HL-60/S4 treated with retinoic acid at 250 ng/mL for 4 days and 3 days (cell line): ENCODE data around the gene SBNO2.

Source experiments
- in situ Hi-C: fragments of 300-500 bp; cut with MboI; formaldehyde crosslinking; loops from 2 replicates; pipeline ENCODE4 v1.7.0; 2022; ENCODE audit warnings: low sequenced_read_pairs

SBNO2 gene

DNA sequence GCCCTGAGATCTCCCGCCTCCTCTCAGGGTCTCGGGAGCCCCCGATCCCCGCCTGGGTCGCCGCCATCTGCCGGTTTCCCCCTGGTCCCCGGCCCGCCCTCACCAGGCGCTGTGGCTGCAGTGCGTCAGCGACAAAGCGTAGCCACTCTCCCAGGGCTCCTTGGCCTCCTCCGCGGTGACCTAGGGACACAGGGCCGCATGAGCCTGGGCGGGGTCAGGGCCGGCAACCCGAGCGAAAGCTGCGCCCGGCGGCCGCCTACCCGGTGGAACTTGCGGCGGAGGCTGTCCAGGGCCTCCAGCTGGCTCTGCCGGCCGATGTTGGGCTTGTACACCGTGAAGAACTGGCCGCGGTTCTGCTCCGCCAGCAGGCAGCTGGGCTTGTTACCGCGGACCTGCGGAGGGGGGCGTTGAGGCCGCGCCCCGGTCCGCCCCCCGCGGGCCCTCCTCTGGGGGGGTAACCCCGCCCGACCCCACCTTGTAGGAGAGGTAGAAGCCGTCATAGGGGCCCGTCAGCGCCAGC, 65.0 kb downstream of the SBNO2 start:
- in situ Hi-C loops = no loop called here

DNA sequence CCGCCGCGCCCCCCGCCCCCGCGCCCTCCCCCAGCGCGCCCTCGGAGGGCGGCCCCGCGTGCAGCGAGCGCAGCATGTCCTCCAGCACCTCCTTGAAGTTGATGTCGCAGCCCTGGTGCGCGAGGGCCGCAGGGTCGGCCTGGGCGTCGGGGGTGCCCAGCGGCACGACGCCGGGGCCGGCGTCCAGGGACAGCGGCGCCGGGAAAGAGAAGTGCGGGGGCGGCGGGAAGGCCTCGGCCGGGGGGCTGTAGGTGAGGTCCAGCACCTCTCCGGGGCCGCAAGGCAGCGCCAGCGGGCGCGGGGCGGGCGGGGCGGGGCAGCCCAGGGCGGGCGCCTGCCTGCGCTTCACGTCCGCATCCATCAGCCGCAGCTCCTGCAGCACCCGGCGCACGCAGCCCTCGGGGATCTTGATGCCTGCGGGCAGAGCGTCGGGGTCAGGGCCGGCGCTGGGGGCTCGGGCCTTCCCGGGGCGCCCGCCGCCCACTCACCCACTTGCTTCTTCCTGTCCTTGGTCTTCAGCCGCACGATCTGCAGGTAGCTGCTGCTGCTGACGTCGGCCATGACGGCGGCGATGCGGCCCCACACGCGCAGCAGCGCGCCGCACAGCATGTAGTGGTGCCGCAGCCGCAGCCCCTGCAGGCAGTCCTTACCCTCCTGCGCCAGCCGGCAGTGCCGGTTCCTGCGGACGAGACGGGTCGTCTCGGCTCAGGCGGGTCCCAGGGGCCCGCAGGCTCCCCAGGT, 65.6 kb downstream of the SBNO2 start:
- in situ Hi-C loops = no loop called here

DNA sequence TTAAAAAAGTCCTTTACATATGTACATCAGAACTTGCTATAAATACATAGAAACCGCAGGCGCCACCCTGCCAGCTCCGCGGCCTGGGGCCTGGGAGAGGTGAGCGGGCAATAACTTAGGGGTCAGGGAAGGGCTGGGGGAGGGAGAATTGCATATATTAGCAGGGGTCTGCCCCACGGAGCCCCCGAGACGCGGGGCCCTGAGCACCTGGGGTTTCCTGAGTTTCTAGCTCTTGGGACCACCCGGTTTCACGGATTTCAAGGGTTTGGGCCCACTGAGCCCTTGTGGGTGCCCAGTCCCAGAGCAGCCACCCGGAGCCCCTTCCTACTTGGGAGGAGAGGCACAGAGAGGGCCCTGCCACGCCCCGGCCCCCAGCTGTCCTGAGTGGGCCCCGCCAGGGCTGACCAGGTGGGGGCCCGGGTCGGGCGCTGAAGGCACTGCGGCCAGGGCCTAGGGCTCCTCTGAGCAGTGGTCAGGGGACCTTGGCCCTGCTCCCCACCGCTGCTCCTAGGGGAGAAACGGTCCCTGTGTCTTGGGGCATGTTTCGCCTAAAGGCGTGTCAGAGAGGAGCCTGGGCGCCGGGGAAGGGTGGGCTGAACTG, 66.3 kb downstream of the SBNO2 start:
- in situ Hi-C loops = no loop called here

DNA sequence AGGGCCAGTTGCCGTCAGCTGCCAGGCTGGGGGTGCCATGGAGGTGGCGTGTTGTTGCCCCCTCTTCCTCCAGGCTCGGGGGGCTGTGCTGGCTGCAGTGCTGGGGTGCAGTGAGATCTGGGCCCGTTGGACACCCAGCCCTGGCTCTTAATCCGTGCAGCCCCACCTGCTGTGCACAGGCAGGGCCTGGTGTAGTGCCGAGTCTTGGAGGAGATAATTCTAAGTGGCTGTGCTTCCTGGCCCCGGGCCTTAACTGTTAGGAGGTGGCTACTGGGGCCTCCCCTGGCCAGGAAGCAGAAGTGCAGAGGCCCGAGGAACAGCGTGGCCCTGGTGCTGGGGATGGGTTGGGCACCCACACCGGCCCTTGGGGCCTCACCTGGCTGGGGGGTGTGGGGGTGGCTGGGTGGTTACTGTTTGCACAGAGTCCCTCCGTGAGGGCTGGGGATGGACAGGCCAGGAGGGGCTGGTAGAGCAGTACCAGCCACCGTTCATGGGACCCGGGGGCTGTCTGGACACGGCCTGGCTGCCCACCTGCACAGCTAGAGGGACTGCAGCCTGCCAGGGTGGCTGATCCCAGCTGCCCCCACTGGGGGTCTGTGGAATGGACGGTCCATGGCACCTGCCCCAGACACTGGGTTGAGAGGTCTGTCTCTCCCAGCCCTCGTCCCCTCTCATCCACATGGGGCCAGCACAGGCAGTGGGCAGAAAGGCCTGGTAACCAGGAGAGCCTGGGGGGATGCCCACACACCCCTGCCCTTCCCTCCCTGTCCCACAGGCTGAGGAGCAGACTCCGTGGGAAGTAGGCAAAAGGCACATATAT, 67.0 kb downstream of the SBNO2 start:
- in situ Hi-C loops = no loop called here

DNA sequence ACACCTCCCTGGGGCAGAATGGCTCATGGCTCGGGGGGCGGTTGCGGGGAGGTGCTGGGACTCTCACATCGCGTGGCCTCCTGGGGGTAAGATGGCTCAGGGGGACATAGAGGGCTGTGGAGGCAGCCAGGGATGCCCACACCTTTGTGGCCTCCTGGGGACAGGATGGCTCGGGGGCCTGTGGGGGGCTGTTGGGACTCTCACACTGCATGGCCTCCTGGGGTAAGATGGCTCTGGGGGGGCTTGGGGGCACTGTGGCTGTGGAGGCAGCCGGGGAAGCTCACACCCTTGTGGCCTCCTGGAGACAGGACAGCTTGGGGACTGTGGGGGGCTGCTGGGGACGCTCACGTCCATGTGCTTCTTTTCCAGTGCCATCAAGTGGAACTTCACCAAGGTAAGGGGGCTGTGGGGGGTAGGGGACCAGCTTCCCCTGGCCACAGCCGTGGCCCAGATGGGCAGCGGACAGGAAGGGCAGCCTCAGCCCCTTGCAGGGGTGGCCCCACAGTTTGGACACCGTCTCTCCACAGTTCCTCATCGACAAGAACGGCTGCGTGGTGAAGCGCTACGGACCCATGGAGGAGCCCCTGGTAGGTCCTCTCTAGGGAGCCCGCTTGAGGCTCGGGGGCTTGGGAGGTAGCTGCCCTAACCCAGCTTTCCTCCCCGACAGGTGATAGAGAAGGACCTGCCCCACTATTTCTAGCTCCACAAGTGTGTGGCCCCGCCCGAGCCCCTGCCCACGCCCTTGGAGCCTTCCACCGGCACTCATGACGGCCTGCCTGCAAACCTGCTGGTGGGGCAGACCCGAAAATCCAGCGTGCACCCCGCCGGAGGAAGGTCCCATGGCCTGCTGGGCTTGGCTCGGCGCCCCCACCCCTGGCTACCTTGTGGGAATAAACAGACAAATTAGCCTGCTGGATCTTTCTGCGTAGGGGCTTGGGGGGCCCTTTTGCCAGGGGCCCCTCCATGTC, 67.9 kb downstream of the SBNO2 start:
- in situ Hi-C loops = no loop called here

DNA sequence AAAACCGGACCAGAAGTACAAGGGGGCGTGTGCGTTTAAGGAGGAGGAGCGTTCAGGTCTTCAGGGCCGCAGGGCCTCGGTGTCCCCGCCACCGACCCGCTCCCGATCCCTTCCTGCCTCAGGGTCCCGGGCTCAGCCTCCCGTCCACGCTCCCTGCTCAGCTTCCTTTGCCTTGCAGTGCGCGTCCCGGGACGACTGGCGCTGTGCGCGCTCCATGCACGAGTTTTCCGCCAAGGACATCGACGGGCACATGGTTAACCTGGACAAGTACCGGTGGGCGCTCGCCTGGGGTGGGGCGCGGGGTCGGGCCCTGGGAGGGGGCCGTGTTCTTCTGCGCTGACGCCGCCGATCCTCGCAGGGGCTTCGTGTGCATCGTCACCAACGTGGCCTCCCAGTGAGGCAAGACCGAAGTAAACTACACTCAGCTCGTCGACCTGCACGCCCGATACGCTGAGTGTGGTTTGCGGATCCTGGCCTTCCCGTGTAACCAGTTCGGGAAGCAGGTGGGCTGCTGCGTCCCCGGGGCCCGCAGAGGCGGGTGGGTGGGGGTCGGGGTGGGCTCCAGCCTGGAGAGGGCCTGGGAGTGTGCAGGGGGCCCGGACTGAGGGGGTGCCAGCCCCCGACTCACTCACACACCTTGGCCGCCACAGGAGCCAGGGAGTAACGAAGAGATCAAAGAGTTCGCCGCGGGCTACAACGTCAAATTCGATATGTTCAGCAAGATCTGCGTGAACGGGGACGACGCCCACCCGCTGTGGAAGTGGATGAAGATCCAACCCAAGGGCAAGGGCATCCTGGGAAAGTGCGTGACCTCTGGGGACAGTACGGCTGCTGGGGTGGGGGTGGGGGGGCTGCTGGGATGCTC, 68.8 kb downstream of the SBNO2 start:
- in situ Hi-C loops = no loop called here

DNA sequence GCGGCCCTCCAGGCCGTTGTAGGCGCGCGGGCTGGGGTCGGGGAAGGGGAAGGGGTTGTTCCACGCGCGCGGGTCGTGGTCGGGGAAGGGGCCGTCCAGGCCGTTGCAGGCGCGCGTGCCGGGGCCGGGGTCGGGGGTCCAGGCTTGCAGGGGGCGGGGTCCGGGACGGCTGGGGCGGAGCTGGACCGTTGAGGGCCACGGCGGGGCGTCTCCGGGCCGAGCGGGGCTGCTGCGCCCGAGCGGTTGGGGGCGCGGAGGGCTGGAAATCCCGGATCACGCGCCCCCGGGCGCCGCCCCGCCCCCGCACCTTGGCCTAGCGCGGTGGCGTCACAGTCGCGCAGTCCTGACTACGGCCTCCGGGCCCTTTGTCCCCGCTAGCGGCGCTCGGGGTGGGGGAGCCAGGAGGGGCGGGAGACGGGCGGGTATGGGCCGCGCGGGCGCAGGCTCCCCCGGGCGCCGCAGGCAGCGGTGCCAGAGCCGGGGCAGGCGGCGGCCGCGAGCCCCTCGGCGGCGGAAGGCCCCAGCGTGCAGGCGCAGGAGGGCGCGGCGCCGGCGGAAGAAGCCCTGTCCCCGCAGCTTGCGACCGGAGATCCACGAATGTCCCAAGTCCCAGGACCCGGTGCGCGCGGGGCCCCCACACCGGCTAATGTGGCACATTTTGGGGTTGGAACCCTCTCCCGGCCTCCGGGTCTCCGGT, 69.6 kb downstream of the SBNO2 start:
- in situ Hi-C loops = no loop called here

DNA sequence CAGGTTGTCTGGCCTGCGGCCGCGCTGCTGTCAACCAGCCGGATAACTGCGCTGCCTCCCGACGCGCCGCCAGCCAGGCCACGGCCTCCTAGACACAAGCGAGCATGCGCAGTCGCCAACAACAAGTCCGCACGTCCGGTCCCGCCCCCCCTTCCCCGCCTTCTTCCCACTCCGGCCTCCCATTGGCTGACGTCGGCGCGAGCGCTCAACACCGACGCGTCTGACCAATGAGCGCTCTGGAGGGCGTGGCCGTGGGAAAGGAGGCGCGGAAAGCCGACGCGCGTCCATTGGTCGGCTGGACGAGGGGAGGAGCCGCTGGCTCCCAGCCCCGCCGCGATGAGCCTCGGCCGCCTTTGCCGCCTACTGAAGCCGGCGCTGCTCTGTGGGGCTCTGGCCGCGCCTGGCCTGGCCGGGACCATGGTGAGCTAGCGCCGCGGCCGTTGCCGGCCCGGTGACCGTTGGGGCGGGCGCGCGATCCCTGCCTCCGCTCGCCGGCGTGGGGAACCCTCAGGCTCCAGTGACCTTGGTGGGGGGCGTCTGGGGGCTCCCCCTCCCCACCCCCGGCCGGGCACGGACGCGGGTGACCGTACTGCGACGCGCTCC, 70.3 kb downstream of the SBNO2 start, which contains the start of gene GPX4:
Gene GPX4, plus strand, starts transcription at position 287 of the 603 bp plus-strand sequence. Its CDS starts 50 bp downstream, at position 337.
- in situ Hi-C loops = no loop called here

DNA sequence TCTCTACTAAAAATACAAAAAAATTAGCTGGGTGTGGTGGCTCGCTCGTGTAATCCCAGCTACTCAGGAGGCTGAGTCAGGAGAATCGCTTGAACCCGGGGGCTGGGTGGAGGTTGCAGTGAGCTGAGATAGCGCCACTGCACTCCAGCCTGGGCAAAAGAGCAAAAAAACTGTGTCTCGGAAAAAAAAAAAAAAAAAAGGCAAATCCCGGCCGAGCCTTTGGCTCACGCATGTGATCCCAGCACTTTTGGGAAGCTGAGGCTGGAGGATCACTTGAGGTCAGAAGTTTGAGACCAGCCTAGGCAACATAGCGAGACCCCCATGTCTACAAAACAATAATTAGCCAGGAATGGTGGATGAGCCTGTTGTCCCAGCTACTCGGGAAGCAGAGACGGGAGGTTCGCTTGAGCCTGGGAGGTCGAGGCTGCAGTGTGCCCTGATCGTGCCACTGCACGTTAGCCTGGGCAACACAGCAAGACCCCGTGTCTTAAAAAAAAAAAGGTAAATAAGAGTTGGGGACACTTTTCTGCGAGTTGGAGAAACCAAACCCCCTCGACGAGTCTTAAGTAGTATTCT, 70.8 kb downstream of the SBNO2 start:
- in situ Hi-C loops = no loop called here

DNA sequence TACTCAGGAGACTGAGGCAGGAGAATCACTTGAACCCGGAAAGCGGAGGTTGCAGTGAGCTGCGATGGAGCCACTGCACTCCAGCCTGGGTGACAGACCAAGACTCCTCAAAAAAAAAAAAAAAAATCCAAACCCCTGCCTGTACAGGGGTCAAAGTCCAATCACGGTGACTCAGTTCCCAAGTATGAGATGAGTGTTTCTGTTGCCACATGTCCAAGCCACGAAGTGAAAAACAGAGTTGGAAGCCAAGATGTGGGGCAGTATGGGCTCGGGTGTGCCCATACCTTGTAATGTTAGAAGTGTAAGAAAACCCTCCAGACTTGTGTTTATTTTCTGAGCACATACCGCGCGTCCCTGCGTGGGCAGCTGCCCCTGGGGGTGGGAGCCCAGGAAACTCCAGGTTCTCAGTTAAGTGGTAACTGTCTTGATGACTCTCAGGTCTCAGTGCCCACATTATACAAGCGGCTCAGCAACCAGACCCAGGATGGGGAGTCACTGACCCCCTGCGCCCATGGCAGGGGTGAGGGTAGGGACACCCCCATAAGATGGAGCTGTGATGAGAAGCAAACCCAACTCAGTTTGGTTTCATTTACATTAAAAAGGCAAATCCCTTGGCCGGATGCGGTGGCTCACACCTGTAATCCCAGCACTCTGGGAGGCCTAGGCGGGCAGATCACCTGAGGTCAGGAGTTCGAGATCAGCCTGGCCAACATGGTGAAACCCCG, 71.5 kb downstream of the SBNO2 start:
- in situ Hi-C loops = no loop called here

DNA sequence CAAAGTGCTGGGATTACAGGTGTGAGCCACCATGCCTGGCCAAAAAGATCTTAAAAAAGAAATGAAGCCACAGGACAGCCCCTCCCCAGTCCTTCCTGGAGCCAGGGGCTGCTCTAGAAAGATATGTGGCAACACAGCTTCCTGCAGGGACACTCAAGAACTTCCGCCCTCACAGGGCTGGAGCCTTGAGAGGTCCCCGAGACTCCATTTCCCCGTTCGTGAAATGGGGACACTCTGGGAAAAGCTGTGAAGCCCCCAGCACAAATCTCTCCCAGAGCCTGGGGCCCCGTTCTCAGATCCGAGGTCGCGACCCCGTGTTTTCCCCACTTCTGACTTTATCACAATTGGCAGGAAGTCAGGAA, 72.8 kb downstream of the SBNO2 start:
- in situ Hi-C loops = no loop called here

DNA sequence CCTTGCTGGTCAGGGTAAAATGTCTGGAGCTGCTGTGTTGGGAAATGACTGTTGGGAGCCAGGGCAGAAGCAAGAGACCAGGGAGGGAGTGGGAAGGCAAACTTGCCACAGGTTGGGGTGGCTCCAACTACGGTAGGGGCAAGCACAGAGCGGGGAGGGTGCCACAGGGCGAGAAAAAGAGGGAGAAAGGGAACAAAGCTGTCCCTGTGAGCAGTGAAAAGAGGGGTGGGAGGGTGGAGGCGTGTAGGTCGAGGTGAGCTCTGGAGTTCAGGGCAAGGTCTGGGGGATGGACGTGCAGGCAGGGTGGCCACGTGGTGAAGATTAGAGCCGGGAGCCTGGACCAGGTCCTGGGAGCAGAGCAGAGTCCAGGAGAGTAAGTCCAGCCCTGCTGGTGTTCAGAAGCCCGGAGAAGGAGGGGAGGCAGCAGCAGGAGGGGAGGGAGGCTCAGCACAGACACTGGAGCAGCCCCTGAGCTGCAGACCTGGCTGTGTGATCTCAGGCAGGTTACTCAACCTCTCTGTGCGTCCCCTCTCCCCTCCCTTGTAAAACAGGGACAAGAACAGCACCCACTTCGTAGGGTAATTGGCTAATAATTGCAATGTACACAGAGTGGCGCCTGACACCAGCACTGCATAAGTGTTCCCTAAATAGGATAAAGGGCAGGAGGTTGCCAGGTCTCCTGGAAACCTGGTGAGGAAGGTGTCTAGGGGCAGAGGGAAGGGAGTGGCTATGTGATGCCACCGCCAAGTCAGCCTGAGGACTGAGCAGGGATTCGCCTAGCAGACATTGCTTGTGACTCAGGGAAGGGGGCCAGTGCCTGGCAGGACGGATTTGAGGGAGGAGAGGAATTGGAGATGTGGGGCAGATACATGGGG, 75.7 kb downstream of the SBNO2 start:
- in situ Hi-C loops = no loop called here

DNA sequence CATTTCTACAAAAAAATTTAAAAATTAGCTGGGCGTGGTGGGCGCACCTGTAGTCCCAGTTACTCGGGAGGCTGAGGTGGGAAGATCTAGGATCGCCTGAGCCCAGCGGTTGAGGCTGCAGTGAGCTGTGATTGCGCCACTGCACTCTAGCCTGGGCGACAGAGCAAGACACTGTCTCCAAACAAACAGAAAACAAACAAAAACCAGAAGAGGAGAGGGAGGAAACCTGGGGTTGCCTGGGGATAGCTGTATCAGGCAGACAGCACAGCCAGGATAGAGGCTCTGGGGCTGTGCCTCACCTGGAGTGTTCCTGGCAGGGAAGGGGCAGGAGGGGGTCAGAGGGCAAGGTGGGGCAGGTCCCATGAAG, 76.3 kb downstream of the SBNO2 start:
- in situ Hi-C loops = no loop called here

DNA sequence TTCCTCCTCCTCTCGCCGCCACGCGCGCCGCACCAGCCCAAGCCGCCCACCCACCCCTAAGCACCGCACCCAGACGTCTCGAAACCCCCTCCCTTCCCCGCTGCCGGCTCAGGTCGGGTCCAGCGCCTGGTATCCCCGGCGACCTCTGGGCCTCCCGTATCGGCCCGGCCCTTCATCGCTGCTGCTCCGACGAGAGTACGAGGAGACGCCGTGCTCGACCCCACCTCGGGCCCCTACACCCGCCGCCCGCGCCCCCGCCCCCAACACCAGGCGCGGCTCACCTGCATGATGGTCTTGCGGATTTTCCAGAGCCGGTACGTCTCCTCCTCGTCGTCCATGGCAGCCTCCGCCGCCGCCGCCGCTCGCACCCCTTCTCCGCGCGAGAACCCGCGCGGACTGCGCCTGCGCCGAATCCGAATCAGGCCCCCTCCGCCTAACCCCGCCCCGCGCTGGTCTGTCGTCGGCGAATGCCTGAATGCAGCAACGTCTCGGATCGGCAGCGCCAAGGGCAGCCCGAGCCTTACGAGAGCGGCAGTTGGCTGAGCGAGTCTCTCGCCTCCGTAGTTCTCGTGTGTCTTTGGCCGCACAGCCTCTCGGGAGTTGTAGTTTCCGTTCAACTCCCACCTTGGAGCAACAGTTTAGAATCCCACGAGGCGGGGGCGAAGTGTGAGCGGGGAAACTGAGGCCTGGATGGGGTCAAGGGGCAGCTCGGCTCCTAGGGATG, 78.9 kb downstream of the SBNO2 start, which contains the start of gene POLR2E:
Gene POLR2E, minus strand, starts transcription at position 398 of the 724 bp plus-strand sequence. Its CDS starts 60 bp downstream, at position 338.
- in situ Hi-C loops = no loop called here

DNA sequence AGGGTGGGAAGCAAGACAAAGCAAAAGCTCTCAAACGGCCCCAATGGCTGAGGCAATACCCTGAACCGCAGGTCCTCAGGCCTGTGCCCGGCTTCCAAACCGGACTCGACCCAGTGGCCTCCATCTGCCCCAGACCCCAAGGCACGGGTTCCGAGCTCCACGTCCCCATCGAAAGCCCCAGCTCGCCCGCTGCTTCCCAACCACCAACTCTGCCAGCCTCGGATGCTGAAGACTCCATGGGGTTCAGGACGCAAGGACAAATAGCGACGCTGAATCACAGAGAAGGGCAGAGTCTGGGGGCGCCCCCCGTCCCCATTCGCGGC, 79.5 kb downstream of the SBNO2 start:
- in situ Hi-C loops = no loop called here
